ENCODE results near the gene EIF5A. TPM values are rescaled to one million over a fixed set of nuclear protein-coding genes. Genes with fewer than 3 reads are reported as not detected.

Gene EIF5A
- total RNA-seq, 1 experiment from 2014 or later, result 1,139 TPM

DNA sequence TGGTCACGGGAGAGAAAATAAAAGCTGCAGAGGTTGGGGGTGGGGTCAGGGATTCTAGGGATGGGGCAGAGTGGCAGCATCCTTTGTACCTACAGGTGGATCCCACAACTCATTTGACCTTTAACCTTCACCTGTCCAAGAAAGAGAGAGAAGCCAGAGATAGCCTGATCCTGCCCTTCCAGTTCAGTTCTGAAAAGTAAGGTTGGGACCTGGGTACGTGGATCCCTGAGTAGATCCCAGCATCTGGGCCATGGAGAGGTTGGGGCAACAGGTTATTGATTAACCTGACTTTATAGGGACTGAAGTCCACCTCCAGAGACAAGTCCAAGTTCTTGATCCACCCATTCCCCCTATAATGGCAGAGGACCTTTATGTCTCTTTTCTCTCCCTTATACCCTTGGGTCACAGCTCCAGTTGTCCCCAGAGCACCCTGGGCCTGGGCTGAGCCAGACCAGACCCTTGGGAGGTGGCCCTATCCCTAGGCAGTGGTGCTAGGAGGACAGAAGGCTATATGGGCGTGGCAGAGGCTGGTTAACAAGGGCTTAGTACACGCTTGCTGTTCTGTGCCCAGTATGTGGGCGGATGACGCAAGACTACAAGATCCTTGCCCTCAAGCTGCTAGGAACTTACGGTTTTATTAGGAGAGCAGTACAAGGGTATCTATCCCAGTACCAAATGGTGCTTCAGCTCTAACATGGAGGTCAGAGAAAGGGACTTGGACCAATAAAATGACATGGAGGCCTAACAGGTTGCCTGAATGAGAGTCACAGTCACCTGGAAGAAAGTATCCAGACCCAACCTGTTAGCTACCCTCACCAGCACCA is 48.5 kb upstream of the EIF5A start (continued):
- no peak for TF ChIP-seq RAD21 (IDR thresholded peaks at IDR 0.05; ENCODE audit: low read depth)
- no peak for TF ChIP-seq ELF1 (IDR thresholded peaks at IDR 0.05; ENCODE audit: borderline replicate concordance, low read depth)
- TF ChIP-seq TCF7L2 (IDR thresholded peaks at IDR 0.05; ENCODE audit: borderline replicate concordance, extremely low read depth, insufficient read depth, insufficient read length), result no peak
- TF ChIP-seq, protein P1, sequence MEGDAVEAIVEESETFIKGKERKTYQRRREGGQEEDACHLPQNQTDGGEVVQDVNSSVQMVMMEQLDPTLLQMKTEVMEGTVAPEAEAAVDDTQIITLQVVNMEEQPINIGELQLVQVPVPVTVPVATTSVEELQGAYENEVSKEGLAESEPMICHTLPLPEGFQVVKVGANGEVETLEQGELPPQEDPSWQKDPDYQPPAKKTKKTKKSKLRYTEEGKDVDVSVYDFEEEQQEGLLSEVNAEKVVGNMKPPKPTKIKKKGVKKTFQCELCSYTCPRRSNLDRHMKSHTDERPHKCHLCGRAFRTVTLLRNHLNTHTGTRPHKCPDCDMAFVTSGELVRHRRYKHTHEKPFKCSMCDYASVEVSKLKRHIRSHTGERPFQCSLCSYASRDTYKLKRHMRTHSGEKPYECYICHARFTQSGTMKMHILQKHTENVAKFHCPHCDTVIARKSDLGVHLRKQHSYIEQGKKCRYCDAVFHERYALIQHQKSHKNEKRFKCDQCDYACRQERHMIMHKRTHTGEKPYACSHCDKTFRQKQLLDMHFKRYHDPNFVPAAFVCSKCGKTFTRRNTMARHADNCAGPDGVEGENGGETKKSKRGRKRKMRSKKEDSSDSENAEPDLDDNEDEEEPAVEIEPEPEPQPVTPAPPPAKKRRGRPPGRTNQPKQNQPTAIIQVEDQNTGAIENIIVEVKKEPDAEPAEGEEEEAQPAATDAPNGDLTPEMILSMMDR (IDR thresholded peaks at IDR 0.05 in 2 of 3, conservative IDR thresholded peaks at IDR 0.05 in 1 of 3; ENCODE audit: borderline replicate concordance in 1 of 3, insufficient read depth in 1 of 3, low read depth in 2 of 3, low read length in 2 of 3), result no peak
- TF ChIP-seq CBX3 (IDR thresholded peaks at IDR 0.05; ENCODE audit: low read depth), result no peak
- peak; percentile 93 for TF ChIP-seq CEBPB (IDR thresholded peaks at IDR 0.05; ENCODE audit: low read depth)
- TF ChIP-seq, protein P2, sequence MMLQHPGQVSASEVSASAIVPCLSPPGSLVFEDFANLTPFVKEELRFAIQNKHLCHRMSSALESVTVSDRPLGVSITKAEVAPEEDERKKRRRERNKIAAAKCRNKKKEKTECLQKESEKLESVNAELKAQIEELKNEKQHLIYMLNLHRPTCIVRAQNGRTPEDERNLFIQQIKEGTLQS (IDR thresholded peaks at IDR 0.05), result no peak
- TF ChIP-seq EGR1 (IDR thresholded peaks at IDR 0.05; ENCODE audit: low read depth), result peak; percentile 95
- peak; percentile 52; the same call in 1 of the 2 replicates for TF ChIP-seq SP1 (IDR thresholded peaks at IDR 0.05; ENCODE audit: low read depth)

DNA sequence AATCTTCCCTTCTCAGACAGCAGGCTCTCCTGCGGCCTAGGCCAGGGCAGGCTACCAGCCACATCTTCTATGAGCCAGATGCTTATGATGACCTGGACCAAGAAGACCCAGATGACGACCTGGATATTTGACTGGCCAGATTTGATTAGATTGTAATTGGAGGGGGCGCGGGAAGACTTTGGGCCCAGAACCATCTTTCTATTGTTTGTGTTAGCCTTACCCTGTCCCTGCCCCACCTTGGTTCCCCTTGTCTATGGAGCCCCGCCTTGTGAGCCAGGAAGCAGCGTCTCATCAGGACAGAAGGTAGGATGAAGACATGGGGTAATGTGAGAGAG is 47.9 kb upstream of the EIF5A start:
- POLR2A ChIA-PET, result interaction anchor here (0.8 to 3.0 kb wide), 5 partner anchors 17 to 54 kb away, joined by 3 to 15 read pairs (median 5); partner anchors contain the start of genes ACADVL, DLG4 and GABARAP
- Histone ChIP-seq H3K9ac (ENCODE audit: low read length) (peak overlapping the region; percentile 36), H3K4me2 (ENCODE audit: low read length) (peak overlapping the region; percentile 90), H4K20me1 (ENCODE audit: insufficient read depth) (peaks cover 5% of the 10 kb centered on the region; the same call in 1 of the 2 replicates), H3K36me3 (ENCODE audit: control insufficient read depth in 1 of 2, insufficient read depth in 2 of 2, low read length in 2 of 2) (peaks cover 12 to 32% of the 10 kb centered on the region in 2 experiments), H3K4me1 (ENCODE audit: control insufficient read depth in 1 of 2, insufficient read depth in 2 of 2, low read length in 2 of 2) (peaks cover 25 to 44% of the 10 kb centered on the region in 2 experiments), H3K27me3 (ENCODE audit: insufficient read depth, low read length) (no peaks in the 10 kb centered on the region), H3K9me3 (ENCODE audit: control insufficient read depth in 1 of 2, insufficient read depth in 1 of 2, low read depth in 1 of 2, low read length in 2 of 2) (no peaks in the 10 kb centered on the region), H2AFZ (ENCODE audit: low read depth, low read length, poor library complexity, severe bottlenecking) (no peak overlapping the region), H3K79me2 (ENCODE audit: insufficient read depth, low read length) (peaks cover 64% of the 10 kb centered on the region), H3K4me3 (replicated peaks in 1 of 2; ENCODE audit: low read depth in 1 of 2, low read length in 2 of 2) (peak overlapping the region; percentile 4 to 6; a peak in 2 of 4 replicates), H3K9me2 (ENCODE audit: insufficient read depth) (no peaks in the 10 kb centered on the region), H3K27ac (ENCODE audit: low read depth, low read length) (peak overlapping the region; percentile 94)
- BruUV-seq (replicated peaks), result no TSS peak
- ATAC-seq (no peak), DNase-seq (ENCODE audit: low read depth, low spot score) (no peak)
- intact Hi-C loops (cut with micrococcal nuclease), result no loop called here
- RAD21 ChIA-PET (ENCODE audit: low non-redundant PET in 1 of 2, low total read pairs in 2 of 2, uncharacterized antibody in 2 of 2, unreplicated experiment in 2 of 2), result no interaction called here
- CTCF ChIA-PET, result interaction anchor here (0.8 kb wide), 1 partner anchor 37 kb away, joined by 3 read pairs; no protein-coding TSS in a partner anchor
- TF ChIP-seq SP1 (IDR thresholded peaks at IDR 0.05; ENCODE audit: low read depth), result no peak
- peak; percentile 3; the same call in 1 of the 2 replicates for TF ChIP-seq SIN3A (IDR thresholded peaks at IDR 0.05; ENCODE audit: low read depth)

Measured in HCT116 (cell line).